ENCODE measurements around the gene DNM1L.

Gene DNM1L

DNA sequence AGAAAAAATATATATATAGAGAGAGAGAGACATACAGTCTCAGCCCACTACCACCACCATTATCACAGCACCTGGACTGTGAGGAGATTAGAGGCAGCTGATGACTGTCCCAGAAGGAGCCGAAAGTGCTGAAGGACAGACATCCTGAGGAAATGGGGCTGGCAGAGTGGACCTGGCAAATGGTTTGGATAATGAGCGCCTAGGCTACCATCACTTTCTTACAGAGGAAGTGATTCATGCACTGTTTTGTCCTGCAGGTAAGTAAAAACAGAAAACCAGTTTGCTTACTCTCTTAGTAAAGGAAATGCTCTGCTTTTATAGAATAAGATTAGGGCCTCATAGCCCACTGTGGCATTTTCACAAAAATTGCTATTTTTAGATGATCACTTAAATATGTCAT, 28.6 kb upstream of the DNM1L start:
- TF ChIP-seq CEBPB (IDR thresholded peaks at IDR 0.05), result no peak
- no peak for TF ChIP-seq RAD21 (IDR thresholded peaks at IDR 0.05; ENCODE audit: low read depth)
- TF ChIP-seq TEAD4 (IDR thresholded peaks at IDR 0.05), result no peak
- no peak for TF ChIP-seq EGR1 (IDR thresholded peaks at IDR 0.05)
- TF ChIP-seq, protein P1, sequence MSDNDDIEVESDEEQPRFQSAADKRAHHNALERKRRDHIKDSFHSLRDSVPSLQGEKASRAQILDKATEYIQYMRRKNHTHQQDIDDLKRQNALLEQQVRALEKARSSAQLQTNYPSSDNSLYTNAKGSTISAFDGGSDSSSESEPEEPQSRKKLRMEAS (IDR thresholded peaks at IDR 0.05), result no peak
- TF ChIP-seq YY1 (IDR thresholded peaks at IDR 0.05; ENCODE audit: low read depth), result no peak
- no peak for TF ChIP-seq FOXM1 (IDR thresholded peaks at IDR 0.05; ENCODE audit: borderline replicate concordance, low read depth)
- TF ChIP-seq, protein P2, sequence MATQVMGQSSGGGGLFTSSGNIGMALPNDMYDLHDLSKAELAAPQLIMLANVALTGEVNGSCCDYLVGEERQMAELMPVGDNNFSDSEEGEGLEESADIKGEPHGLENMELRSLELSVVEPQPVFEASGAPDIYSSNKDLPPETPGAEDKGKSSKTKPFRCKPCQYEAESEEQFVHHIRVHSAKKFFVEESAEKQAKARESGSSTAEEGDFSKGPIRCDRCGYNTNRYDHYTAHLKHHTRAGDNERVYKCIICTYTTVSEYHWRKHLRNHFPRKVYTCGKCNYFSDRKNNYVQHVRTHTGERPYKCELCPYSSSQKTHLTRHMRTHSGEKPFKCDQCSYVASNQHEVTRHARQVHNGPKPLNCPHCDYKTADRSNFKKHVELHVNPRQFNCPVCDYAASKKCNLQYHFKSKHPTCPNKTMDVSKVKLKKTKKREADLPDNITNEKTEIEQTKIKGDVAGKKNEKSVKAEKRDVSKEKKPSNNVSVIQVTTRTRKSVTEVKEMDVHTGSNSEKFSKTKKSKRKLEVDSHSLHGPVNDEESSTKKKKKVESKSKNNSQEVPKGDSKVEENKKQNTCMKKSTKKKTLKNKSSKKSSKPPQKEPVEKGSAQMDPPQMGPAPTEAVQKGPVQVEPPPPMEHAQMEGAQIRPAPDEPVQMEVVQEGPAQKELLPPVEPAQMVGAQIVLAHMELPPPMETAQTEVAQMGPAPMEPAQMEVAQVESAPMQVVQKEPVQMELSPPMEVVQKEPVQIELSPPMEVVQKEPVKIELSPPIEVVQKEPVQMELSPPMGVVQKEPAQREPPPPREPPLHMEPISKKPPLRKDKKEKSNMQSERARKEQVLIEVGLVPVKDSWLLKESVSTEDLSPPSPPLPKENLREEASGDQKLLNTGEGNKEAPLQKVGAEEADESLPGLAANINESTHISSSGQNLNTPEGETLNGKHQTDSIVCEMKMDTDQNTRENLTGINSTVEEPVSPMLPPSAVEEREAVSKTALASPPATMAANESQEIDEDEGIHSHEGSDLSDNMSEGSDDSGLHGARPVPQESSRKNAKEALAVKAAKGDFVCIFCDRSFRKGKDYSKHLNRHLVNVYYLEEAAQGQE (IDR thresholded peaks at IDR 0.05; ENCODE audit: low read depth), result no peak
- TF ChIP-seq NFIC (IDR thresholded peaks at IDR 0.05), result no peak
- no peak for TF ChIP-seq CREB1 (IDR thresholded peaks at IDR 0.05; ENCODE audit: low read depth)
- no peak for TF ChIP-seq ZBTB7A (IDR thresholded peaks at IDR 0.05; ENCODE audit: low read depth)
- TF ChIP-seq EP300 (IDR thresholded peaks at IDR 0.05; ENCODE audit: borderline replicate concordance), result no peak
- TF ChIP-seq, protein P3, sequence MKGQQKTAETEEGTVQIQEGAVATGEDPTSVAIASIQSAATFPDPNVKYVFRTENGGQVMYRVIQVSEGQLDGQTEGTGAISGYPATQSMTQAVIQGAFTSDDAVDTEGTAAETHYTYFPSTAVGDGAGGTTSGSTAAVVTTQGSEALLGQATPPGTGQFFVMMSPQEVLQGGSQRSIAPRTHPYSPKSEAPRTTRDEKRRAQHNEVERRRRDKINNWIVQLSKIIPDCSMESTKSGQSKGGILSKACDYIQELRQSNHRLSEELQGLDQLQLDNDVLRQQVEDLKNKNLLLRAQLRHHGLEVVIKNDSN (IDR thresholded peaks at IDR 0.05), result no peak
- TF ChIP-seq TAF1 (IDR thresholded peaks at IDR 0.05; ENCODE audit: low read depth), result no peak

DNA sequence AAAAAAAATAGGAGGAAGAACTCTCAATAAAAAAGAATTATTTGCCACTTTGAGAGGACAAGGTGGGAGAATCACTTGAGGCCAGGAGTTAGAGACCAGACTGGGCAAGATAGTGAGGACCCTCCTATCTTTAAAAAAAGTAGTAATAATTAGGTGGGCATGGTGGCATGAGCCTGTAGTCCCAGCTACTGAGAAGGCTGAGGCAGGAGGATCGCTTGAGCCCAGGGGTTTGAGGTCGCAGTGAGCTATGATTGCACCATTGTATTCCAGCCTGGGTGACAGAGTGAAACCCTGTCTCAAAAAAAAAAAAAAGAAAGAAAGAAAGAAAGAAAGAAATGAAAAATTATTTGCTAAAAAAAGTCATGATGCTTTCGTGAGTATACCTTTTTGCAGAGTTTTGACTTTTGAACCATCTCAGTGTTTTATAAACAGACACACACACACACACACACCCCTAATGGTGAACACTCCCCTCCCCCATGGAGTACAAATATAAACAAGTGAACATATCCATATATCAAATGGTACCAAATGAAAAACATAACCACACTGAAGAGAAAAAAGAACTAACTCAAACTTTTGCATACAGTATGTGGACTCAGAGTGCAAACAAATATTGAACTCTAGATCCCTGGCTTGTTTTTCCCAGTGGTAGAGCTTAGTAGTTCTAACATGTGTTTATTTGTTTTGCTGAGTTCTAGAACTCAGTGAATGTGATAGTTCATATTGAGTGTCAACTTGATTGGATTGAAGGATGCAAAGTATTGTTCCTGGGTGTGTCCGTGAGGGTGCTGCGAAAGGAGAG, 27.7 kb upstream of the DNM1L start:
- no peak for TF ChIP-seq FOXM1 (IDR thresholded peaks at IDR 0.05; ENCODE audit: borderline replicate concordance, low read depth)
- no peak for TF ChIP-seq NFIC (IDR thresholded peaks at IDR 0.05)
- TF ChIP-seq YY1 (IDR thresholded peaks at IDR 0.05; ENCODE audit: low read depth), result no peak
- no peak for TF ChIP-seq CEBPB (IDR thresholded peaks at IDR 0.05)
- TF ChIP-seq, protein P2 (IDR thresholded peaks at IDR 0.05; ENCODE audit: low read depth), result no peak
- TF ChIP-seq CREB1 (IDR thresholded peaks at IDR 0.05; ENCODE audit: low read depth), result no peak
- TF ChIP-seq ZBTB7A (IDR thresholded peaks at IDR 0.05; ENCODE audit: low read depth), result no peak
- TF ChIP-seq, protein P1 (IDR thresholded peaks at IDR 0.05), result no peak
- no peak for TF ChIP-seq RAD21 (IDR thresholded peaks at IDR 0.05; ENCODE audit: low read depth)
- no peak for TF ChIP-seq EGR1 (IDR thresholded peaks at IDR 0.05)
- TF ChIP-seq, protein P3 (IDR thresholded peaks at IDR 0.05), result no peak
- TF ChIP-seq EP300 (IDR thresholded peaks at IDR 0.05; ENCODE audit: borderline replicate concordance), result no peak
- no peak for TF ChIP-seq TAF1 (IDR thresholded peaks at IDR 0.05; ENCODE audit: low read depth)
- no peak for TF ChIP-seq TEAD4 (IDR thresholded peaks at IDR 0.05)
- TF ChIP-seq TCF12 (IDR thresholded peaks at IDR 0.05; ENCODE audit: low read depth), result no peak

DNA sequence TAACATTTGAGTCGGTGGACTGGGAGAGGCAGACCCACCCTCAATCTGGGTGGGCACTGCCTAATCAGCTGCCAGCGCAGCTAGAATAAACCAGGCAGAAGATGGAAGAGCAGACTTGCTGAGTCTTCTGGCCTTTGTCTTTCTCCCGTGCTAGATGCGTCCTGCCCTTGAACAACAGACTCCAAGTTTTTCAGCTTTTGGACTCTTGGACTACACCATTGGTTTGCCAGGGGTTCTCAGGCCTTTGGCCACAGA, 27.2 kb upstream of the DNM1L start:
- TF ChIP-seq EP300 (IDR thresholded peaks at IDR 0.05; ENCODE audit: borderline replicate concordance), result no peak
- TF ChIP-seq, protein P3 (IDR thresholded peaks at IDR 0.05), result no peak
- TF ChIP-seq TCF12 (IDR thresholded peaks at IDR 0.05; ENCODE audit: low read depth), result no peak
- TF ChIP-seq TAF1 (IDR thresholded peaks at IDR 0.05; ENCODE audit: low read depth), result no peak
- no peak for TF ChIP-seq EGR1 (IDR thresholded peaks at IDR 0.05)
- no peak for TF ChIP-seq ZBTB7A (IDR thresholded peaks at IDR 0.05; ENCODE audit: low read depth)
- TF ChIP-seq RAD21 (IDR thresholded peaks at IDR 0.05; ENCODE audit: low read depth), result no peak
- TF ChIP-seq, protein P2 (IDR thresholded peaks at IDR 0.05; ENCODE audit: low read depth), result no peak
- TF ChIP-seq NFIC (IDR thresholded peaks at IDR 0.05), result no peak
- TF ChIP-seq, protein P1 (IDR thresholded peaks at IDR 0.05), result no peak
- no peak for TF ChIP-seq TEAD4 (IDR thresholded peaks at IDR 0.05)

Data from Ishikawa (cell line).